ENCODE results near the gene CAPRIN1. TPM values are rescaled to one million over a fixed set of nuclear protein-coding genes. Genes with fewer than 3 reads are reported as not detected.

The CAPRIN1 gene
- polyA plus RNA-seq, 4 donors = 258 to 307 (median 286) TPM

- DNase-seq (ENCODE audit: low read depth in 4 of 4, low spot score in 3 of 4) = no peak
Measured at GRCh38 chr11:34136420-34136819, 84.9 kb downstream of the CAPRIN1 start.

GRCh38 chr11:34139346-34139745 is 87.8 kb downstream of the CAPRIN1 start:
- no peak for DNase-seq (ENCODE audit: low read depth in 4 of 4, low spot score in 3 of 4)

- no peak for DNase-seq (ENCODE audit: low read depth in 4 of 4, low spot score in 3 of 4)
Measured at GRCh38 chr11:34140149-34140548, 88.6 kb downstream of the CAPRIN1 start.

GRCh38 chr11:34143048-34143447 is 91.5 kb downstream of the CAPRIN1 start:
- no peak for DNase-seq (ENCODE audit: low read depth in 4 of 4, low spot score in 3 of 4)

GRCh38 chr11:34145073-34145472 is 93.5 kb downstream of the CAPRIN1 start:
- DNase-seq (ENCODE audit: low read depth in 4 of 4, low spot score in 3 of 4) = no peak

GRCh38 chr11:34145847-34146381 is 94.4 kb downstream of the CAPRIN1 start:
- DNase-seq (ENCODE audit: low read depth in 4 of 4, low spot score in 3 of 4) = no peak

- DNase-seq (ENCODE audit: low read depth in 4 of 4, low spot score in 3 of 4) = no peak
Measured at GRCh38 chr11:34146411-34146810, 94.9 kb downstream of the CAPRIN1 start.

- DNase-seq (ENCODE audit: low read depth in 4 of 4, low spot score in 3 of 4) = no peak
Measured at GRCh38 chr11:34146866-34147265, 95.3 kb downstream of the CAPRIN1 start.

- no peak for DNase-seq (ENCODE audit: low read depth in 4 of 4, low spot score in 3 of 4)
Measured at GRCh38 chr11:34147581-34147980, 96.0 kb downstream of the CAPRIN1 start.

- no peak for DNase-seq (ENCODE audit: low read depth in 4 of 4, low spot score in 3 of 4)
Measured at GRCh38 chr11:34148504-34149165, 97.1 kb downstream of the CAPRIN1 start.

GRCh38 chr11:34149274-34149673 is 97.7 kb downstream of the CAPRIN1 start:
- DNase-seq (ENCODE audit: low read depth in 4 of 4, low spot score in 3 of 4) = no peak

GRCh38 chr11:34149786-34150185 is 98.3 kb downstream of the CAPRIN1 start:
- DNase-seq (ENCODE audit: low read depth in 4 of 4, low spot score in 3 of 4) = no peak

- no peak for DNase-seq (ENCODE audit: low read depth in 4 of 4, low spot score in 3 of 4)
Measured at GRCh38 chr11:34150494-34151151, 99.1 kb downstream of the CAPRIN1 start.

Other genes with a start within 250 kb of the CAPRIN1 start
- gene LMO2, start 159.7 kb upstream of the CAPRIN1 start, polyA plus RNA-seq (ENCODE audit: insufficient read length in 4 of 4) = 10 to 100 TPM; 29.1 to 38.8 (median 35.7) TPM
- 10 to 100 TPM; 49.9 to 51.9 (median 50.4) TPM for gene NAT10, start 53.9 kb downstream of the CAPRIN1 start, polyA plus RNA-seq (ENCODE audit: insufficient read length in 4 of 4)